IPS-18c (cell line): ENCODE results near the gene EMILIN2.

ENCODE experiments used
- H3K4me3 ChIP-seq: 2 replicates; pipeline ENCODE4 v1.7.0; 2013; ENCODE audit warnings: low read depth, mild to moderate bottlenecking, low read length, moderate library complexity; ENCODE audit not compliant: insufficient read depth
- H3K9me3 ChIP-seq: one replicate; pipeline ENCODE4 v1.6.1; 2013; ENCODE audit warnings: mild to moderate bottlenecking, low read length, moderate library complexity; ENCODE audit not compliant: control insufficient read depth, insufficient read depth

The EMILIN2 gene

GRCh38 chr18:2917259-2918047 lies 70.6 kb downstream of the EMILIN2 start:
- Histone ChIP-seq H3K4me3 (no peak overlapping the region), H3K9me3 (no peaks in the 10 kb centered on the region)

- H3K9me3 ChIP-seq: no peaks in the 10 kb centered on the region
Observed at GRCh38 chr18:2918761-2919550, 72.2 kb downstream of the EMILIN2 start.

GRCh38 chr18:2919600-2919999 lies 72.8 kb downstream of the EMILIN2 start:
- Histone ChIP-seq H3K4me3 (no peak overlapping the region), H3K9me3 (no peaks in the 10 kb centered on the region)

More at GRCh38 chr18:2918761-2919550, 72.2 kb downstream of the EMILIN2 start:
- no peak overlapping the region for H3K4me3 ChIP-seq

GRCh38 chr18:2920027-2920426 lies 73.2 kb downstream of the EMILIN2 start:
- H3K9me3 ChIP-seq: no peaks in the 10 kb centered on the region
- no peak overlapping the region for H3K4me3 ChIP-seq

GRCh38 chr18:2920546-2921343 lies 73.9 kb downstream of the EMILIN2 start:
- no peak overlapping the region for H3K4me3 ChIP-seq
- no peaks in the 10 kb centered on the region for H3K9me3 ChIP-seq

GRCh38 chr18:2921778-2922177 lies 75.0 kb downstream of the EMILIN2 start:
- no peak overlapping the region for H3K4me3 ChIP-seq
- H3K9me3 ChIP-seq: no peaks in the 10 kb centered on the region

GRCh38 chr18:2923464-2923863 lies 76.7 kb downstream of the EMILIN2 start:
- H3K4me3 ChIP-seq: no peak overlapping the region

GRCh38 chr18:2924920-2925319 lies 78.1 kb downstream of the EMILIN2 start:
- no peak overlapping the region for H3K4me3 ChIP-seq
- no peaks in the 10 kb centered on the region for H3K9me3 ChIP-seq

More at GRCh38 chr18:2923464-2923863, 76.7 kb downstream of the EMILIN2 start:
- H3K9me3 ChIP-seq: no peaks in the 10 kb centered on the region

- no peaks in the 10 kb centered on the region for H3K9me3 ChIP-seq
- H3K4me3 ChIP-seq: no peak overlapping the region
Observed at GRCh38 chr18:2926528-2926927, 79.7 kb downstream of the EMILIN2 start.

GRCh38 chr18:2927745-2928144 lies 80.9 kb downstream of the EMILIN2 start:
- no peak overlapping the region for H3K4me3 ChIP-seq
- H3K9me3 ChIP-seq: no peaks in the 10 kb centered on the region

GRCh38 chr18:2932247-2933181 lies 85.7 kb downstream of the EMILIN2 start:
- no peaks in the 10 kb centered on the region for H3K9me3 ChIP-seq
- no peak overlapping the region for H3K4me3 ChIP-seq

- Histone ChIP-seq H3K4me3 (no peak overlapping the region), H3K9me3 (no peaks in the 10 kb centered on the region)
Observed at GRCh38 chr18:2933995-2934394, 87.2 kb downstream of the EMILIN2 start.

GRCh38 chr18:2935438-2936192 lies 88.8 kb downstream of the EMILIN2 start:
- no peaks in the 10 kb centered on the region for H3K9me3 ChIP-seq
- H3K4me3 ChIP-seq: no peak overlapping the region

- Histone ChIP-seq H3K9me3 (no peaks in the 10 kb centered on the region), H3K4me3 (no peak overlapping the region)
Observed at GRCh38 chr18:2939317-2939716, 92.5 kb downstream of the EMILIN2 start.

- H3K9me3 ChIP-seq: no peaks in the 10 kb centered on the region
- H3K4me3 ChIP-seq: no peak overlapping the region
Observed at GRCh38 chr18:2948038-2948437, 101.2 kb downstream of the EMILIN2 start.

GRCh38 chr18:2952605-2953004 lies 105.8 kb downstream of the EMILIN2 start:
- Histone ChIP-seq H3K9me3 (no peaks in the 10 kb centered on the region), H3K4me3 (no peak overlapping the region)
